Colonic mucosa (tissue), 4 donors: ENCODE measurements around the gene TMEM45A. TPM values are rescaled to one million over a fixed set of nuclear protein-coding genes. Genes with fewer than 3 reads are reported as not detected.

Experiments
- DNase-seq: peaks from one replicate; pipeline ENCODE4 v3.0.0-alpha.2; 2020
- H3K27ac ChIP-seq: fragments of 200-600 bp; one replicate; pipeline ENCODE4 v1.8.0; 2021
- H3K27me3 ChIP-seq: fragments of 200-600 bp; one replicate; pipeline ENCODE4 v1.8.0; 2021
- H3K36me3 ChIP-seq: fragments of 200-600 bp; one replicate; pipeline ENCODE4 v1.8.0; 2021
- H3K4me1 ChIP-seq: fragments of 200-600 bp; one replicate; pipeline ENCODE4 v1.8.0; 2021; ENCODE audit warnings: mild to moderate bottlenecking
- H3K4me3 ChIP-seq: fragments of 200-600 bp; one replicate; pipeline ENCODE4 v1.8.0; 2021
- H3K9ac ChIP-seq, 2 donors: one replicate each; pipeline ENCODE4 v1.7.0; 2013; ENCODE audit warnings: control low read depth in 2 of 2, low read depth in 2 of 2, low read length in 2 of 2
- H3K9me3 ChIP-seq: fragments of 200-600 bp; one replicate; pipeline ENCODE4 v1.8.0; 2021
- CTCF ChIP-seq: fragments of 200-600 bp; IDR thresholded peaks from one replicate; pipeline ENCODE4 v1.8.0; 2022; ENCODE audit warnings: antibody characterized with exemption, mild to moderate bottlenecking
- intact Hi-C: fragments of 100-400 bp; cut with DNase I; formaldehyde crosslinking; loops from one replicate; pipeline ENCODE4 v1.14.1; 2022
- total RNA-seq, 2 donors: library from RNA; stranded (reverse); fragmentation: NEBNext Ultra II Directional in 1 of 2; extraction: Animal tissue kit (Norgen Biotek cat#: 25700) in 1 of 2; gene quantifications; one replicate each; pipeline ENCODE4 v1.2.1, GENCODE V29; 2021
- donor health status: healthy.
- donor health status: DM: no; HTN: no; CAD: no.
- donor health status: DM: no; HTN: no; CAD: no.

Gene TMEM45A
- total RNA-seq, 2 donors from 2014 or later = 2.9 to 4.0 TPM

DNA sequence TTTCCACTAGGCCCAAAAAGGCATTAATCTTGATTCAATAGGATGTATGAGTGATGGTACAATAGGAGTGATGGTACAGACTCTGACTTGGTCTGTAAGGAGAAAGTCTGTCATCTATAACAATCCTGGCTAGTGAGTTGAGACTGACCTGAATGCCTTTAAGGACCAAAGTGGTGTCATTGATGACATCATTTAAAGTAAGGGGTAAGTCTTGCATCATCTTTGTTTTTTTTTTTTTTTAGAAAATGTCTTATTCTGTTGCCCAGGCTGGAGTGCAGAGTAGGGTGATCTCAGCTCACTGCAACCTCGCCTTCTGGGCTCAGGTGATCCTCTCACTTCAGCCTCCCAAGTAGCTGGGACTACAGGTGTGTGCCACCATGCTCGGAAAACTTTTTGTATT, 5.6 kb upstream of the TMEM45A start:
- Histone ChIP-seq H3K4me1 (no peaks in the 10 kb centered on the region), H3K27ac (no peak overlapping the region), H3K36me3 (no peaks in the 10 kb centered on the region), H3K27me3 (no peaks in the 10 kb centered on the region), H3K9me3 (no peaks in the 10 kb centered on the region), H3K9ac (no peak overlapping the region), H3K4me3 (no peak overlapping the region)
- no peak for DNase-seq
- intact Hi-C loops = no loop called here
- no peak for TF ChIP-seq CTCF

- H3K4me3 ChIP-seq = no peak overlapping the region
- intact Hi-C loops = no loop called here
- H3K27ac ChIP-seq = no peak overlapping the region
- H3K9me3 ChIP-seq = no peaks in the 10 kb centered on the region
- H3K9ac ChIP-seq = no peak overlapping the region
- H3K36me3 ChIP-seq = no peaks in the 10 kb centered on the region
- no peak for TF ChIP-seq CTCF
- H3K4me1 ChIP-seq = no peaks in the 10 kb centered on the region
- H3K27me3 ChIP-seq = no peaks in the 10 kb centered on the region
- no peak for DNase-seq
Observed at GRCh38 chr3:100489118-100489517, 3.3 kb upstream of the TMEM45A start.

GRCh38 chr3:100496711-100497261, 4.4 kb downstream of the TMEM45A start:
- Histone ChIP-seq H3K36me3 (no peaks in the 10 kb centered on the region), H3K4me1 (no peaks in the 10 kb centered on the region), H3K27ac (no peak overlapping the region), H3K9ac (no peak overlapping the region), H3K4me3 (no peak overlapping the region), H3K27me3 (no peaks in the 10 kb centered on the region), H3K9me3 (no peaks in the 10 kb centered on the region)
- no peak for TF ChIP-seq CTCF
- intact Hi-C loops = no loop called here
- no peak for DNase-seq

DNA sequence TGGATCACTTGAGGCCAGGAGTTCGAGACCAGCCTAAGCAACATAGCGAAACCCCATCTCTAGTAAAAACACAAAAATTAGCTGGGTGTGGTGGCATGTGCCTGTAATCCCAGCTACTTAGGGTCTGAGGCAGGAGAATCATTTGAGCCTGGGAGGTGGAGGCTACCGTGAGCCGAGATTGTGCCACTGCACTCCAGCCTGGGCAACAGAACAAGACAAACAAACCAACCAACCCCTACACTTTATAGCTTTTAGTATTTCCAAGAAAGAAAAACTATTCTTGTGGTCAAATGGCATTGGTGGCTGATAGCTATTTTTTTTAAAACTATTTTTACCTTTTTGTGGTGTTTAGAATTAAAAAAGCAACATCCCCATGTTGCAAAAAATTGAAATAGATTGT, 7.2 kb downstream of the TMEM45A start:
- no peak for TF ChIP-seq CTCF
- no peaks in the 10 kb centered on the region for H3K4me1 ChIP-seq
- no peak for DNase-seq
- no peak overlapping the region for H3K27ac ChIP-seq
- no peaks in the 10 kb centered on the region for H3K36me3 ChIP-seq
- no peaks in the 10 kb centered on the region for H3K9me3 ChIP-seq
- no peaks in the 10 kb centered on the region for H3K27me3 ChIP-seq
- H3K9ac ChIP-seq = no peak overlapping the region
- intact Hi-C loops = no loop called here
- no peak overlapping the region for H3K4me3 ChIP-seq

DNA sequence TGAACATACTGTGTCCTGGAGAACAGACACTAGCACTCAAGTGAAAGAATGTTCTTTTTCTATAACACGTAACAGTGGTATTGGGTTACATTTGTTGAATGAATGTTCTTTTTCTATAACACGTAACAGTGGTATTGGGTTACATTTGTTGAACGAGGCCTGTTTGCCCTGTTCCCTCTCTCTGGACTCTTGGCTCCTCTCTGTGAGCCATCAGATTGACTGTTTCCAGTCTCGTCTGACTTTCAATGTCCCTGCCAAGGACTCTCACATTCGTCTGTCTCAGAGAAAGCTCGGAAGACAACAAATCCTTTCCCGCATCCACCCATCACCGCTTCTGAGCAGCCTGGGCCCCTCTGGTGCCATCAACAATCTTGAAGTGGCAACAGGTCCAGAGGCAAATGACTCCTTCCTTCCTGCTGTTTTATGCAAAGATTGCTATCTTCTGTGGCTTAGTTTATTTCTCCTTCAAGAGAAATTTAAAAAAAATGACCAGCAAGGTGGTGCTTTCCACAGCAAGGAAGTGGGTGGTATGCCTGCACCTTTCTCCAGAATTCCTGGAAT, 8.0 kb downstream of the TMEM45A start:
- Histone ChIP-seq H3K9ac (no peak overlapping the region), H3K9me3 (no peaks in the 10 kb centered on the region), H3K4me3 (no peak overlapping the region), H3K36me3 (no peaks in the 10 kb centered on the region), H3K27ac (no peak overlapping the region), H3K4me1 (no peaks in the 10 kb centered on the region), H3K27me3 (no peaks in the 10 kb centered on the region)
- DNase-seq = no peak
- TF ChIP-seq CTCF = no peak
- intact Hi-C loops = no loop called here
